GM12875 (cell line): ENCODE data around the gene APOL4.

Experiments used
- H3K4me3 ChIP-seq: one replicate; pipeline ENCODE4 v1.5.1; 2011; ENCODE audit warnings: low read depth, low read length, control low read depth
- TF ChIP-seq, protein P1 (sequence below): IDR thresholded peaks from 2 replicates; pipeline ENCODE4 v1.5.1; 2011; ENCODE audit warnings: low read depth, mild to moderate bottlenecking, control low read depth, inconsistent platforms, low read length, moderate library complexity, borderline replicate concordance; ENCODE audit not compliant: insufficient read depth

Gene APOL4

DNA sequence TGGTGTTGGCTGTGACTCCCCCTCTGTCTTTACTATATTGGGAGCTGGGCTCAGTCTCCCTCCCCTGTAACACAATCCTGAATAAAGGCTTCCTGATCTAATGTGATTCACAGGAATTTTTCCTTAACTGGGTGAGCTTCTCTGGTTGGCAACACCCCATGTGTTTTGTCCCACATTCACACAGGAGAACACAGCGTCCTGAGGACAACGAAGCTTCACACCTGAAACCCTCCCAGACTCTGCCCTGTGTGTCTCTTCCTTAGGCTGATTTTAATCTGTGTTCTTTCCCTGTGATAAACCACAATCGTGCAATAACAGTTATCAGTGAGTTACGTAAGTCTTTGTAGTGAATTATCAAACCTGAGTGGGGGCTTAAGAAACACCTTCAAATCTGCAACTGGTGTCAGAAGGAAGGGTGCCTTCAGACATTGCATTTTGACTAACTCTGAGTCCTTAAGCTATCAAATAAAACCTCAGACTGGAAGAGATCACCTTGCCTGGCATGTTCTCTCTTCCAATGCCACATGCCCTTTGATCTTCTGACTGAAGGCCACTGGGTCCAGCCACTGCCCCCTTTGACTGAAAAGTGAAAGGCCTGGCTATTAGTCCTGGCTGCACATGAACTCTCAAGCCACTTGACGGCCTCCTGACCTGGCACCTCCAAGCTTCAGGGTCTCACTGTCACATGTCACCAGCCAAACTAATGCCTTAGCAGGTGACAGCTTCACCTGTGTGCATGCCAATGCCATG, 58.4 kb downstream of the APOL4 start:
- H3K4me3 ChIP-seq = no peak overlapping the region
- TF ChIP-seq, protein P1, sequence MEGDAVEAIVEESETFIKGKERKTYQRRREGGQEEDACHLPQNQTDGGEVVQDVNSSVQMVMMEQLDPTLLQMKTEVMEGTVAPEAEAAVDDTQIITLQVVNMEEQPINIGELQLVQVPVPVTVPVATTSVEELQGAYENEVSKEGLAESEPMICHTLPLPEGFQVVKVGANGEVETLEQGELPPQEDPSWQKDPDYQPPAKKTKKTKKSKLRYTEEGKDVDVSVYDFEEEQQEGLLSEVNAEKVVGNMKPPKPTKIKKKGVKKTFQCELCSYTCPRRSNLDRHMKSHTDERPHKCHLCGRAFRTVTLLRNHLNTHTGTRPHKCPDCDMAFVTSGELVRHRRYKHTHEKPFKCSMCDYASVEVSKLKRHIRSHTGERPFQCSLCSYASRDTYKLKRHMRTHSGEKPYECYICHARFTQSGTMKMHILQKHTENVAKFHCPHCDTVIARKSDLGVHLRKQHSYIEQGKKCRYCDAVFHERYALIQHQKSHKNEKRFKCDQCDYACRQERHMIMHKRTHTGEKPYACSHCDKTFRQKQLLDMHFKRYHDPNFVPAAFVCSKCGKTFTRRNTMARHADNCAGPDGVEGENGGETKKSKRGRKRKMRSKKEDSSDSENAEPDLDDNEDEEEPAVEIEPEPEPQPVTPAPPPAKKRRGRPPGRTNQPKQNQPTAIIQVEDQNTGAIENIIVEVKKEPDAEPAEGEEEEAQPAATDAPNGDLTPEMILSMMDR = no peak

DNA sequence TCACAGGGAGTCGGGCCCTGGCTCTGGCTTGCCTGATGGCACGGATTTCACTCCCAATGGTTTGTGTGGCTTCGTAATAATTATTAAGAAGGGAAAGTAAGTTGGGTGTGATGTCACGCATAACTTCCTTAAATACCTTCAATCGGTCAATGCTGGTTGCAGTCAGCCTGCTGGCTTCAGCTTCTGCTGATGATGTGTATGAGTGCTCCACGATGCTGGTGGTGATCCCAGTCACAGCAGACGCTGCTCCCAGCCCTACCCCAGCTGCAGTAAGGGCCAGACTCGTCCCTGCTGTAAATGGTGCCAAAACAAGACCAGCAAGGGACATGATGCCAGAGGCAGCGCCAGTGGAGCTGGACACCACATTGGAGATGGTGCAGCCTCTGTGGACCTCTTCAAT, 60.1 kb downstream of the APOL4 start:
- TF ChIP-seq, protein P1 = no peak
- no peak overlapping the region for H3K4me3 ChIP-seq
